ENCODE results near the gene MYL10.

DNA sequence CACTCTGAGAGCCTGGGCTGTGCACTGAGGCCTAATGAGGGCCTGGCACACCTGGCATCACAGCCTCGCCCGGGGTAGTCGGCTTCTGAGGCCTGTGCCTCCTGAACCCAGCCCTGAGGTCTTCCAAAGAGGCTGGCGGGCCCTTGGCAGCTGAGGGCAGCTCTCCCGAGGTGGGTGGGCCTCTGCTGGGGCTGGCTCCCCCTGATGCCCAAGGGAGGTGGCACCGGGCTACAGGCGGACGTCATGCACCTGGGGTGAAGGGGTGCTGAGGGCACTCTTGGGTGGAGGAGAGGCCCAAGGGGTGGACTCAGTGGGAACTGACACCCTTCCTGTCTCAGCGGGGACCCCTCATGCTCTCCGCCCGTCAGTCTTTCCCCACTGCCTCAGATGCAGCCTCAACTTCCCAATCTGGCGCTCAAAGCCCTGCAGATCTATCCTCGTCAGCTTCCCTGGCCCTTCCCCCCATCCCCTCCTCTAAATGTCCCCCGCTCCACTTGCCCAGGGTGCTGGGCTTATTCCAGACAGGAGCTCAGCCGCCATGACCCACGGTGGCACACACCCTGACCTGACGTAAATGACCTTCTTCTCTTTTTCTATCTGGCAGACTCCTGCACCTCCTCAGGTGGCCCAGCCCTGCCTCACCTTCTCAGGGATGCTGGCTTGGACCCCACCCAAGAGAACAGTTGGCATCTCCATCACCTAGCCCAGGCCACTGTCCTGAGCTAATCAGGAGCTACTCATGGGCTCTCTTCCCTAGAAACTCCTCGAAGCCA is 38.2 kb downstream of the MYL10 start:
- TF ChIP-seq, protein P1, sequence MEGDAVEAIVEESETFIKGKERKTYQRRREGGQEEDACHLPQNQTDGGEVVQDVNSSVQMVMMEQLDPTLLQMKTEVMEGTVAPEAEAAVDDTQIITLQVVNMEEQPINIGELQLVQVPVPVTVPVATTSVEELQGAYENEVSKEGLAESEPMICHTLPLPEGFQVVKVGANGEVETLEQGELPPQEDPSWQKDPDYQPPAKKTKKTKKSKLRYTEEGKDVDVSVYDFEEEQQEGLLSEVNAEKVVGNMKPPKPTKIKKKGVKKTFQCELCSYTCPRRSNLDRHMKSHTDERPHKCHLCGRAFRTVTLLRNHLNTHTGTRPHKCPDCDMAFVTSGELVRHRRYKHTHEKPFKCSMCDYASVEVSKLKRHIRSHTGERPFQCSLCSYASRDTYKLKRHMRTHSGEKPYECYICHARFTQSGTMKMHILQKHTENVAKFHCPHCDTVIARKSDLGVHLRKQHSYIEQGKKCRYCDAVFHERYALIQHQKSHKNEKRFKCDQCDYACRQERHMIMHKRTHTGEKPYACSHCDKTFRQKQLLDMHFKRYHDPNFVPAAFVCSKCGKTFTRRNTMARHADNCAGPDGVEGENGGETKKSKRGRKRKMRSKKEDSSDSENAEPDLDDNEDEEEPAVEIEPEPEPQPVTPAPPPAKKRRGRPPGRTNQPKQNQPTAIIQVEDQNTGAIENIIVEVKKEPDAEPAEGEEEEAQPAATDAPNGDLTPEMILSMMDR (conservative IDR thresholded peaks at IDR 0.05) = no peak
- no peak for TF ChIP-seq EZH2 (IDR thresholded peaks at IDR 0.05; ENCODE audit: low read depth)
